DOHH2 (cell line): ENCODE results near the gene SMCO4.
"Not testable (repeated sequence)": the region's sequence is repeated elsewhere in the genome, so short reads cannot be mapped to it uniquely, and the experiment has no call there.

ENCODE experiments used
- H3F3A ChIP-seq: fragments of 200-600 bp; sonication (generic), shearing (Covaris generic); 2 replicates; pipeline ENCODE4 v1.6.0; 2016; ENCODE audit warnings: antibody characterized with exemption, mild to moderate bottlenecking; ENCODE audit not compliant: control insufficient read depth, insufficient read depth
- H3K27ac ChIP-seq: fragments of 200-600 bp; sonication (generic); 2 replicates; pipeline ENCODE4 v1.5.1; 2014; ENCODE audit warnings: low read depth, mild to moderate bottlenecking, low read length, moderate library complexity
- H3K27me3 ChIP-seq: fragments of 200-600 bp; sonication (generic); 2 replicates; pipeline ENCODE4 v1.6.1; 2014; ENCODE audit warnings: mild to moderate bottlenecking, low read length, mixed read lengths; ENCODE audit not compliant: control insufficient read depth
- H3K36me3 ChIP-seq: fragments of 200-600 bp; sonication (generic); 2 replicates; pipeline ENCODE4 v1.6.1; 2014; ENCODE audit warnings: mild to moderate bottlenecking, low read length, moderate library complexity, mixed read lengths; ENCODE audit not compliant: control insufficient read depth
- H3K4me1 ChIP-seq: fragments of 200-600 bp; sonication (generic); 2 replicates; pipeline ENCODE4 v1.6.1; 2014; ENCODE audit warnings: mild to moderate bottlenecking, low read length, mixed read lengths; ENCODE audit not compliant: control insufficient read depth
- H3K4me2 ChIP-seq: fragments of 200-600 bp; sonication (generic); 2 replicates; pipeline ENCODE4 v1.6.0; 2014; ENCODE audit warnings: mild to moderate bottlenecking, low read length, moderate library complexity
- H3K4me3 ChIP-seq: fragments of 200-600 bp; sonication (generic); 2 replicates; pipeline ENCODE4 v1.5.1; 2014; ENCODE audit warnings: mild to moderate bottlenecking, low read length, mixed read lengths
- H3K79me2 ChIP-seq: fragments of 200-600 bp; sonication (generic); 2 replicates; pipeline ENCODE4 v1.6.1; 2014; ENCODE audit warnings: mild to moderate bottlenecking, low read length, mixed read lengths; ENCODE audit not compliant: control insufficient read depth
- H3K9me2 ChIP-seq: fragments of 200-600 bp; sonication (generic); replicated peaks from 2 replicates; pipeline ENCODE4 v1.6.1; 2014; ENCODE audit warnings: mild to moderate bottlenecking, low read length, mixed read lengths; ENCODE audit not compliant: control insufficient read depth
- H3K9me3 ChIP-seq: fragments of 200-600 bp; sonication (generic); 2 replicates; pipeline ENCODE4 v1.6.1; 2014; ENCODE audit warnings: antibody characterized with exemption, low read length, mixed read lengths; ENCODE audit not compliant: control insufficient read depth, insufficient read depth
- H4K20me1 ChIP-seq: fragments of 200-600 bp; sonication (generic); 2 replicates; pipeline ENCODE4 v1.6.0; 2014; ENCODE audit warnings: low read depth, mild to moderate bottlenecking, antibody characterized with exemption, low read length, moderate library complexity; ENCODE audit not compliant: control insufficient read depth, insufficient read depth
- EZH2phosphoT487 ChIP-seq: fragments of 200-600 bp; sonication (generic); IDR thresholded peaks from 2 replicates; pipeline ENCODE4 v1.6.1; 2017; ENCODE audit warnings: borderline replicate concordance, mild to moderate bottlenecking, antibody characterized with exemption, low read length, moderate library complexity, mixed read lengths
- TF ChIP-seq, protein P1 (sequence below): fragments of 200-600 bp; sonication (generic); IDR thresholded peaks from one replicate; pipeline ENCODE4 v1.5.1; 2014; ENCODE audit warnings: antibody characterized with exemption, mild to moderate bottlenecking, low read depth, low read length; ENCODE audit not compliant: poor library complexity, severe bottlenecking

SMCO4 gene

GRCh38 chr11:93444617-93445073, 98.5 kb downstream of the SMCO4 start:
- no peaks in the 10 kb centered on the region for H3K36me3 ChIP-seq
- no peaks in the 10 kb centered on the region for H3K27me3 ChIP-seq
- TF ChIP-seq, protein P1, sequence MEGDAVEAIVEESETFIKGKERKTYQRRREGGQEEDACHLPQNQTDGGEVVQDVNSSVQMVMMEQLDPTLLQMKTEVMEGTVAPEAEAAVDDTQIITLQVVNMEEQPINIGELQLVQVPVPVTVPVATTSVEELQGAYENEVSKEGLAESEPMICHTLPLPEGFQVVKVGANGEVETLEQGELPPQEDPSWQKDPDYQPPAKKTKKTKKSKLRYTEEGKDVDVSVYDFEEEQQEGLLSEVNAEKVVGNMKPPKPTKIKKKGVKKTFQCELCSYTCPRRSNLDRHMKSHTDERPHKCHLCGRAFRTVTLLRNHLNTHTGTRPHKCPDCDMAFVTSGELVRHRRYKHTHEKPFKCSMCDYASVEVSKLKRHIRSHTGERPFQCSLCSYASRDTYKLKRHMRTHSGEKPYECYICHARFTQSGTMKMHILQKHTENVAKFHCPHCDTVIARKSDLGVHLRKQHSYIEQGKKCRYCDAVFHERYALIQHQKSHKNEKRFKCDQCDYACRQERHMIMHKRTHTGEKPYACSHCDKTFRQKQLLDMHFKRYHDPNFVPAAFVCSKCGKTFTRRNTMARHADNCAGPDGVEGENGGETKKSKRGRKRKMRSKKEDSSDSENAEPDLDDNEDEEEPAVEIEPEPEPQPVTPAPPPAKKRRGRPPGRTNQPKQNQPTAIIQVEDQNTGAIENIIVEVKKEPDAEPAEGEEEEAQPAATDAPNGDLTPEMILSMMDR: no peak
- TF ChIP-seq EZH2phosphoT487: no peak
- no peak overlapping the region for H3K4me3 ChIP-seq
- H3F3A ChIP-seq: no peaks in the 10 kb centered on the region
- no peak overlapping the region for H3K27ac ChIP-seq
- no peaks in the 10 kb centered on the region for H3K79me2 ChIP-seq
- no peaks in the 10 kb centered on the region for H4K20me1 ChIP-seq
- H3K9me2 ChIP-seq: no peaks in the 10 kb centered on the region
- no peaks in the 10 kb centered on the region for H3K9me3 ChIP-seq
- no peaks in the 10 kb centered on the region for H3K4me1 ChIP-seq
- H3K4me2 ChIP-seq: no peak overlapping the region

DNA sequence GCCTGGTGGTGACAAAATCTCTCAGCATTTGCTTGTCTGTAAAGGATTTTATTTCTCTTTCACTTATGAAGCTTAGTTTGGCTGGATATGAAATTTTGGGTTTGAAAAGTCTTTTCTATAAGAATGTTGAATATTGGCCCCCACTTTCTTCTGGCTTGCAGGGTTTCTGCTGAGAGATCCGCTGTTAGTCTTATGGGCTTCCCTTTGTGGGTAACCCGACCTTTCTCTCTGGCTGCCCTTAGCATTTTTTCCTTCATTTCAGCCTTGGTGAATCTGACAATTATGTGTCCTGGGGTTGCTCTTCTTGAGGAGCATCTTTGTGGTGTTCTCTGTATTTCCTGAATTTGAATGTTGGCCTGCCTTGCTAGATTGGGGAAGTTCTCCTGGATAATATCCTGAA, 100.0 kb downstream of the SMCO4 start:
- H3K27ac ChIP-seq, H3K79me2 ChIP-seq, H3K4me1 ChIP-seq, H3K4me3 ChIP-seq, H4K20me1 ChIP-seq, H3K9me2 ChIP-seq, H3F3A ChIP-seq, H3K4me2 ChIP-seq, H3K27me3 ChIP-seq, H3K36me3 ChIP-seq, H3K9me3 ChIP-seq: not testable (repeated sequence)

- Histone ChIP-seq H3K9me2 (no peaks in the 10 kb centered on the region), H3K4me1 (no peaks in the 10 kb centered on the region), H4K20me1 (no peaks in the 10 kb centered on the region), H3F3A (no peaks in the 10 kb centered on the region), H3K9me3 (no peaks in the 10 kb centered on the region), H3K27me3 (no peaks in the 10 kb centered on the region), H3K4me2 (no peak overlapping the region), H3K36me3 (no peaks in the 10 kb centered on the region), H3K27ac (no peak overlapping the region), H3K4me3 (no peak overlapping the region), H3K79me2 (no peaks in the 10 kb centered on the region)
- TF ChIP-seq, protein P1: no peak
- no peak for TF ChIP-seq EZH2phosphoT487
These were observed 110.9 kb downstream of the SMCO4 start for GRCh38 chr11:93432247-93432646.
